Islet precursor cell (in vitro differentiated cells): ENCODE results near the gene DDX31.

Experiments used
- DNase-seq: peaks from one replicate; pipeline ENCODE4 v3.0.0-alpha.2; 2018

The DDX31 gene

GRCh38 chr9:132632413-132633129, 37.2 kb downstream of the DDX31 start:
- no peak for DNase-seq

- DNase-seq, result no peak
Observed at GRCh38 chr9:132631685-132632084, 38.1 kb downstream of the DDX31 start.

GRCh38 chr9:132631280-132631679, 38.5 kb downstream of the DDX31 start:
- DNase-seq, result no peak

DNA sequence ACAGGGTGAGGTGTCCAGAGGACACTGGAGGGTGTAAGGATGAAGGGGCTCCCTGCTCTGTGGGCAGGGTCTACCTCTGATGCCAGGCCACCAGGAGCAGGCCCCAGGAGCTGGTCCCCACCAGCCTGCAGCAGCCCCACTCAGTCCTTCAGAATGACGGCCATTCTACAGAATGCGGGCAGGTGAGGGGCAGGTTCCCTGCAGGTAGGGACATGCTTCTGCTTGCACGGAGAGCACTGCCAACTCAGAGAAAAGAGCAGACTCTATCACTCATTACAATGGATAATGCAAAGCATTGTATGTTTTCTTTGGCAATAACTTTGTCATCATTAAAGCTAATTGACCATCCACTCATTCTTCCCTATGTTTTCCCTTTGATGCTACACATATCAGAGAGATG, 39.0 kb downstream of the DDX31 start:
- no peak for DNase-seq

- DNase-seq, result peak; percentile 10
Observed at GRCh38 chr9:132630116-132630515, 39.7 kb downstream of the DDX31 start.

DNA sequence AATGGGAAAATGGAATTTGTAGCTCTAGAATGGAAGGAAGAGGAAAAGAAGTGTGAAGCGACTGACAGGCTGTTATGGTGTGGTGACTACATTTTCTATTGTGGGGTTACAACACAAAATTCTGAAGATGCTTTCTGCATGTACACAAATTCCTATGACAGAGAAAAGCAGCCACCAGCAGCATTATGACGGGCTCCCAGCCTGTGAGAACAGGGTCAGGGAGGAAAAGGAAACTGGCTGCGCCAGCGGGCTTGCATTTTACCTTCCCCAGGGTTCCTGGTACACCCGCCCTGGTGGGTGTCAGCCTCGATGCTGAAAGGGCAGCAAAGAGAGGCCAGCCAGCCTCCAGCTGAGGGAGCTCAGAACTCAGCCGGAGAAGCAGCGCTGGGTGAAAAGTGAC, 41.0 kb downstream of the DDX31 start:
- DNase-seq, result no peak

DNA sequence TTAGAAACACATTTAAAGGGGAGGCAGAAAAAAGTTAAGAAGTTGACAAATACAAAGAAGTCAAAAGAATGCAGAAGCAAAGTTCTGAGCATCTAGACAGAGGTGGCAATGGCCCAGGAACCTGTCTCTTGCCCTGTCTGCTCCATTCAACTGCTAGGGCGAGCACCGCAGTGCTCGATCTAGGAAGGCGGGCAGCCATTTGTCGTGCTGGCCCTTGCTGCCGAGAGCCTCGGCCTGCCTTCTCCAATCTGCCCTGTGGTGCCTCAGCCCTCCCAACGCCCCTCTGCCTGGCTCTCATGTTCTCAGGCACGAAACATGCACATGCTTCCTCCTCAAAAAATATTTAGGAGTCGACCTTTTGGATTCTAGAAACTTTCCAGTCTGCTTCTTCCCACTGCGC, 42.2 kb downstream of the DDX31 start:
- DNase-seq, result no peak

GRCh38 chr9:132627106-132627505, 42.7 kb downstream of the DDX31 start:
- no peak for DNase-seq

- DNase-seq, result no peak
Observed at GRCh38 chr9:132626285-132626684, 43.5 kb downstream of the DDX31 start.

GRCh38 chr9:132622159-132622558, 47.6 kb downstream of the DDX31 start:
- DNase-seq, result no peak

DNA sequence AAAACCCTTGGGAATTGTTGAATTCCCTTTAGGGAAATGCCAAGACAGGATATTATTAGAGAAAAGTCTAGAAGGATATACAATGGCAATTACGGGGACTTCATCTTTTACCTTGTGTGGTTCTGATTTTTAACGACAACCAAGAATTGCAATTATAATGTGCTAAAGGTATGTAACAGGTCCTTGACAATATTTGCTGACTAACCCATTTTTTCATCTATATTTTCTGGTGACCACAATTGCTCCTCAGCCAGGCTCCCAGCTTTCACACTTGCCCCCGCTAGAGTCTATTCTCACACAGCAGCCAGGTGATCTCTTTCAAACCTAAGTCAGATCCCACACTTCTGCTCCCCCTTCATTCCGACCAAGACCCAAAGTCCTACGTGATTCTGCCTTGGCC, 53.1 kb downstream of the DDX31 start:
- DNase-seq, result no peak

GRCh38 chr9:132615774-132616173, 54.0 kb downstream of the DDX31 start:
- DNase-seq, result no peak

- no peak for DNase-seq
Observed at GRCh38 chr9:132614324-132614723, 55.5 kb downstream of the DDX31 start.

DNA sequence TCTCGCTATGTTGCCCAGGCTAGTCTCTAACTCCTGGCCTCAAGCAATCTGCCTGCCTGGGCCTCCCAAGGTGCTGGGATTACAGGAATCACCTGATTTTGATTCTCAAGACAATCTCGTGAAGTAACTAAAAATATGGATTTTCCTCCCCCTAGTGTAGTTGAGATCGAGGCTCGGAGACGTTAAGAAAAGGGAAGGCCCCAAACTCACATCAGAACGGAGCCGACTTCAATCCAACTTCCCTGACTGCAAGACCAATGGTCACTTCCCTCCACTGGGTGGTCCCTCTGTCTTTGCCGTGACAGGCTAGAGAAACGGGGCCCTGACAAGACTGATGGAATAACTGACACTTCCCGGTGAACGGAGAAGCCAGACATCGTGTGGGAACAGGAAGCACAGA, 59.1 kb downstream of the DDX31 start:
- no peak for DNase-seq

DNA sequence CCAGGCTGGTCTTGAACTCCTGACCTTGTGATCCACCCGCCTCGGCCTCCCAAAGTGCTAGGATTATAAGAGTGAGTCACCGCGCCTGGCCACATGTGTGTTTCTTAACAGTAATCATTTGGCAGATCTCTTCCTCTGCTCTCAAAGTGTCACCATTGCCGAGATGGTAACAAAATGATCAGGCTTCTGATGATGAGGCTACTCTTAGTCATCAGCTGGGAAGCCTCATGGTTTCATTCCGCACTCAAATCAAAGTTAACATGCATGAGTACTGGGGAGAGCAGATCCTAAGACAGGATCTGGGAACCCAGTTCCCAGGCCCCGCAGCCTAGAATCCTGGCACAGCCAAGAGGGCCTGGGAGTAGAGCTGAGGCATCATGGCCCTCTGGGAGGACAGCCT, 60.0 kb downstream of the DDX31 start:
- peak; percentile 43 for DNase-seq

- DNase-seq, result peak; percentile 14
Observed at GRCh38 chr9:132609184-132609583, 60.6 kb downstream of the DDX31 start.

DNA sequence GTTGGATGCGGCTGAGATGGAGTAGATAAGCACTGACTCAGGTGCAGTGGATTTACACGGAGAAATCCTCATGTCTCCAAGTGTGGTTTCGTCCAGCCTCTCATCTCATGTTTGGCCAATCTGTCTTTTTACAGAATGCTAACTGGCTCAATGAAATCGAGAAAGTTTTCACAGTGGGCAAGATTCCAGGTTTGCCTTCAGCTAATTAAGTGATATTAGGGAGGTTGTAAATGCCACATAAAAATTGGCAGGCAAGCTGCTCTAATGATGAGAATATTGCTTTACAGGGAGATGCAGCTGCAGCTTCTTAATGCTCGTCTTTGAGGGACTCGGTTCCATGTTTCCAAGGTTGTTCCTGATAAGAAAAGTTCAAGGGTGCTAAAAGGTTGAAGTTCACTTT, 63.7 kb downstream of the DDX31 start:
- DNase-seq, result no peak

- DNase-seq, result peak; percentile 45
Observed at GRCh38 chr9:132605387-132605786, 64.4 kb downstream of the DDX31 start.

GRCh38 chr9:132602207-132602606, 67.6 kb downstream of the DDX31 start:
- no peak for DNase-seq

DNA sequence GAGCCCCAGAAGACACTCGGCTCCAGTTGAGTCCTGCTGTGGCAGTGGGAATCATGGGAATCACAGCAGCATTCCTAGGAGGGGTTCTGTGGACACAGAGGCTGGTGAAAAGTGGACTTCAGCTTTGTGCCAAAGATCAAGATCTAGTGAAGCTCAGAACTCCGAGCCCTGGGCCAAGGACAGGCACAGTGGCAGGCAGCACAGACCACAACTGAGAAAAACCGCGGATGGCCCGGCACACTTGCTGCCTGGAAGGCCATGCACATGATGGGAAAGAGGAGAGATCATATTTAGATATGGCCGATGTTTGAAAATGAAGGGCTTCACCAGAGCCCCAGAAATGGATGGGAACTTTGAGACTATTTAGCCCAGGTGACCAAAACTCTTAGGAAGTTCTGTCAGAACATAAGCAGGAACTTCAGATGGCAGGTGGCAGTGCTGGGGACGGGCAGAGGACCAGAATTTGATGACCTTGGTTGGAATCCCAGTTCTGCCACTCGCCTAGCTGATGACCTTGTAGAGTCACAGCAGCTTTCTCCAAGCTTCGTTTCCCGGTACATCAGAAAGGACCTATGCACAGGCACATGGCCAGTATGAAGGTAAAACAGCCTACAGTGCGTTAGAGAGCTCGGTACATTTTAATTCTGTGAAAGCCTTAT, 69.3 kb downstream of the DDX31 start:
- no peak for DNase-seq

DNA sequence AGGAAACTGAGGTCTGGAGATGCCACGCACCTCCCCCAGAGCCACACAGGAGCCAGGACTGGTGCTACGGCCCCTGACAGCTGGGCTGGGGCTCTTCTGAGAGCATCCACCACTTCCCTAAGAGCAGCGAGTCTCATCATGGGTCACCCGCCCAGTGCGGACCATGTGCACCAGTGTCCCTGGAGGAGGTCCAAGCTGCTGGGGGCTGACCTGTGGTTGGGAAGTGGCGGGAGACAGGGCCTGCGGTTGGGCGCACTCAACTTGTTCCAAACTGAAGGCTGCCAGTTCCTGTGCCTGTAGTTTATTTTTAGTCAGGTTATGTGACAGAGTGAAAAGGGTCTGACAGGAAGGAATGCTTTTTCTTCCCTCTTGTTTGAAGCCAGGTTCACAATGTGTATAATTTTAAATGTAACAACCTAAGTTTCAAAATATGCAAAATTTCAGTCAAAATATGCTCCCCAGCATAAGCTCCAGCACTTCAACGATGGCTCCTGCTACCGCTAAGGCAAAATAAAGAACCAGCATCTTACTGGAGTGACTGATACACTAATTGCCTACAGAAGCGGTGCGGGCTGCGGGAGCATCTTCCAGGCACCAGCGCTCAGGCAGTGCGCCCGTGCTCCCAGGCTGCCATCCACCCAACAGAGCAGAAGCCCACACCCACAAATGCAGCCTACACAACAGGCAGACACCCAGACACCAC, 72.6 kb downstream of the DDX31 start:
- DNase-seq, result no peak

DNA sequence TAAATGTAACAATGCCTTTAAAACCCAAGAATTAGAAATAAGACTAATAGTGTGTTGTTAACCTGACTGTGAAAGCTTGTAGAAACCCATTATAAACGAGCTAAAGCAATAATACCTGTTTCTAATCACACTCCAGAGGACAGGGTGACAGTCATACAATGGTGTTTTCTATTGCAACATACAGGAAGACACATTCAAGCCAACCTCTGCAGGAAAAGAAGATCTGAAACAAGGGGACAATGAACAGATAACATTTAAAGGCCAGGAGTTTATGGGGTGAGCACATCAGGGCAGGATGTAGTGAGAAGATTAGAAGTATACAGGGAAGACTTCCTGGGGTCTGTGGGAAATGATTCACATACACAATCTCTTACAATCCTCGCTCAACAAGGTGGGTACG, 73.6 kb downstream of the DDX31 start:
- no peak for DNase-seq

DNA sequence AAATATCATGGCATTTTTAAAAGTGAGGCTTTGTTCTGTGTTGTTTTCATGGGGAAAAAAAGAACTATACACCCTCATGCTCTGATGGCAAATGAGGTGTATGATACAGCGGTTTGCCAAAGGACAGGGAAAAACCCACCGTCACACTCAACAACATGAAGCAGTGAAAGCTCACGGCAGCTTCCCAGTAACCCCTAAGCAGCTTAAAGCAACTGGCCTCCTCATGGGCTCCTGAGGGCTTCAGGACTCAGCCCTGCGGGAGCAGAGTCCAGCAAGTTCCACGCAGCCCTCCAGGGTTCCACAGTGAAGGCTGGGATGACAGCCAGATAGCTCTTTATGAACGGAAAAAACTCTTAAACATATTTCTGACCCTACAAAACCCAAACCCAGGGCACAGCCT, 74.5 kb downstream of the DDX31 start:
- DNase-seq, result no peak

DNA sequence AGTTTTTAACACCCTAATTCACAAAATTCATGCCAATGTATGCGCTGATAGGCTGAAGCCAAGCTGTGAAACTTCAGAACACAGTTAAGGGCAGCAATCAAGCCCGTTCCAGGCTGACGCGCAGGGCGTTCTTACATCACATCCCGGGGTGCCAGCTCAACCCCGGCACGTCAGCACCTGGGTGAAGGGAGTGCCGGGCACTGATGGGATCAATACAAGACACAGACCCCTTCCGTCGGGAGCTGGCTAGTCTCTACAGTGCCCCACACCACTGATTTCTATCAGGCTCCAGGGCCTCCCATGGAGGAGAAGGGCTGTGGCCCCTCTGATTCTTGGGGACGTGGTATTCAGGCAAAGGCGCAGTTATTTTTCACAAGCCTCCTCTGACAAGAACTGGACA, 75.4 kb downstream of the DDX31 start:
- DNase-seq, result no peak
